ENCODE data around the gene MC1R.
A peak's percentile ranks its signal among the peaks of the same experiment; 100 is the strongest.

MC1R gene

DNA sequence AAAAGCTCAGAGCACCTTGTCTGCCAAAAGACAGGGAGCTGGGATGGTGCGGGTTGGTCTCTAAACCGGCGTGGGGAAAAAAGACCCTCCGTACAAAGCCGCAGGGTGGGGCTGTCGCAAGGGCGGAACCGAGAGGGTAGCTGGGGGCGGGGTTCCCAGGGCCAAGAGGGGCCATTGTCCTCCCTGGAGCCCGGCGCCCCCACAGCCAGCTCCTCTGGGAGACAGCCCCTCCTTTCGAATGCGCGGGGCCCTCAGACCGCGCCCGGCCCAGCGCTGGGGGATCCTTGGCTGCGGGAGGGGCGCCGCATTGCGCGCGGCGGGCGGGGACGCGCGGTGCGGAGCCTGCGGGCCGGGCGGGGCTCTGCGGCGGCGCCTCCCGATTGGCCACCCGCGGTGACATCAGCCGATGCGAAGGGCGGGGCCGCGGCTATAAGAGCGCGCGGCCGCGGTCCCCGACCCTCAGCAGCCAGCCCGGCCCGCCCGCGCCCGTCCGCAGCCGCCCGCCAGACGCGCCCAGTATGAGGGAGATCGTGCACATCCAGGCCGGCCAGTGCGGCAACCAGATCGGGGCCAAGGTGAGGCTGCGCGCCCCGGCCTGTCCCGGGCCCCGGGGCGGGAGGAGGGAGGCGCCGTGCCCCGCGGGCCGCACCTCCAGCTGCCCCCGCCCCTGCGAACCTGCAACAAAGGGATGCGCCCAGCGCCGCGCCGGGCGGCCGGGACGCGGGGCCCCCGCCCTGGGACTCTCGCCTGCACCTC lies 4.4 kb downstream of the MC1R start, which contains the start of gene TUBB3:
TSS of gene TUBB3 (plus strand) at position 459 of the 756 bp plus-strand sequence. CDS start at position 519, 60 bp downstream.
- DNase-seq (ENCODE audit: low read depth) = peak; percentile 79
- TF ChIP-seq, protein P1, sequence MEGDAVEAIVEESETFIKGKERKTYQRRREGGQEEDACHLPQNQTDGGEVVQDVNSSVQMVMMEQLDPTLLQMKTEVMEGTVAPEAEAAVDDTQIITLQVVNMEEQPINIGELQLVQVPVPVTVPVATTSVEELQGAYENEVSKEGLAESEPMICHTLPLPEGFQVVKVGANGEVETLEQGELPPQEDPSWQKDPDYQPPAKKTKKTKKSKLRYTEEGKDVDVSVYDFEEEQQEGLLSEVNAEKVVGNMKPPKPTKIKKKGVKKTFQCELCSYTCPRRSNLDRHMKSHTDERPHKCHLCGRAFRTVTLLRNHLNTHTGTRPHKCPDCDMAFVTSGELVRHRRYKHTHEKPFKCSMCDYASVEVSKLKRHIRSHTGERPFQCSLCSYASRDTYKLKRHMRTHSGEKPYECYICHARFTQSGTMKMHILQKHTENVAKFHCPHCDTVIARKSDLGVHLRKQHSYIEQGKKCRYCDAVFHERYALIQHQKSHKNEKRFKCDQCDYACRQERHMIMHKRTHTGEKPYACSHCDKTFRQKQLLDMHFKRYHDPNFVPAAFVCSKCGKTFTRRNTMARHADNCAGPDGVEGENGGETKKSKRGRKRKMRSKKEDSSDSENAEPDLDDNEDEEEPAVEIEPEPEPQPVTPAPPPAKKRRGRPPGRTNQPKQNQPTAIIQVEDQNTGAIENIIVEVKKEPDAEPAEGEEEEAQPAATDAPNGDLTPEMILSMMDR (conservative IDR thresholded peaks at IDR 0.05; ENCODE audit: low read length) = no peak
- H3K4me3 ChIP-seq (ENCODE audit: low read length) = peak within 1 kb of the TSS; percentile 85

DNA sequence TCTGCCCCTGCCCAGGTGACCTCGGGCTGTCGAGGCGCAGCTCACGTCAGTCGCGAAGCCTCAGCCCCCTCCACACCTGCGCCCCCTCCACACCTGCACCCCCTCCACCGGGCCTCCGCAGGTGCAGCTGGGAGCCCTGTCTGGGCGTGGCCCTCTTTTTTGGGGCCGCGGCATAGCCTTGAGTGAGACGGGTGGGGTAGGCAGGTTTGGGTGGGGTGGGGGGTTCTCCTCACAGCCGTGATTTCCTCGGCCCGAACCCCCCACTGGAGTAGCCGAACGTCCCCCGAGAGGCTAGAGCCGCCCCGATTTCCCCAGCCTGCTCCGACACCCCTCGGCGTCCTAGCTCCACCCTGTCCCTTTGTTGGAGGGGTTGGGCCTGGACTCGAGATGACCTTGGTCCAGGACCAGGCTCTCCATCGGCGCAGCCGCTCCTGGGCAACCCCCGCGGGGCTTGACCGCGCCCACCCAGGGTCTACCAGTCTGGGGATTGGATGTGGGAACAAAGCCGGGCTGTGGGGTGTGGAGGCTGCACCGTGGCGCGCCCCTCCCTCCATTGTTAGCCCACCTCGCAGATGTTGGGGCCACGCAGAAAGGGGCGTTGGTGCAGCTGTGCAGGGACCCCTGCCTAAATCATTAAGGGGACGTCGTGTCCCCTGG lies 5.1 kb downstream of the MC1R start:
- TF ChIP-seq, protein P1 (conservative IDR thresholded peaks at IDR 0.05; ENCODE audit: low read length) = no peak

DNA sequence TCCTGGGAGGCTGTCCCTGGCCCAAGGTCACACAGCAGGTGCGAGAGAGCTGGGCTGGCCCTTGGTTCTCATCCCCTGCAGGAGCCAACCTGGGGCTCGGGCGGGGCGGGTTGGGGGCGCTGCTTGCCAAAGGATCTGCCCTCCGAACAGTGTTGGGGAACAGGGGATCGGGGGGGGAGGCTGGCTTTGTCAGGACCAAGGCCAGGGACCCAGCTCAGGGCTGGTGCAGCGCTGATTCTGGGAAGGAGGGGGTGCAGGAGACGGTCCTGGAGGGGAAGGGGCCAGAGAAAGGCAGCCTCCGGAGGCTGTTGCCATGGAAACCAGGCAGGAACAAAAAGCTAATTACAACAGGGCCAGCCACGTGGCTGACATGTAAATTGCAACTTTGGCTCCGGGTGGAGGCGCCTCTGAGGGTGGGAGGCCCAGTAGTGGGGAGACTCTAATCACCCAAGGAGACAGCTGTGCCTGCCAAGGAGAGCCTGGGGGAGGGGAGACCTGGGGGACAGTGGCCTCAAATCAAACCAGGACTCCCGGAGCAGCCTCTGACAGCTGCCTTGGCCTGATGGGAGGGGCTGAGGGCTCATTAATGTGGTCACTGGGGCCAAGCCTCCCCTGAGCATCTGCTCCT lies 5.7 kb downstream of the MC1R start:
- peak; percentile 43 for DNase-seq (ENCODE audit: low read depth)
- H3K4me3 ChIP-seq (ENCODE audit: low read length) = peak overlapping the region; percentile 73
- TF ChIP-seq, protein P1 (conservative IDR thresholded peaks at IDR 0.05; ENCODE audit: low read length) = no peak; the same call in 1 of the 2 replicates

More for the DNA sequence above, 5.1 kb downstream of the MC1R start:
- H3K4me3 ChIP-seq (ENCODE audit: low read length) = peak overlapping the region; percentile 73
- no peak for DNase-seq (ENCODE audit: low read depth)

DNA sequence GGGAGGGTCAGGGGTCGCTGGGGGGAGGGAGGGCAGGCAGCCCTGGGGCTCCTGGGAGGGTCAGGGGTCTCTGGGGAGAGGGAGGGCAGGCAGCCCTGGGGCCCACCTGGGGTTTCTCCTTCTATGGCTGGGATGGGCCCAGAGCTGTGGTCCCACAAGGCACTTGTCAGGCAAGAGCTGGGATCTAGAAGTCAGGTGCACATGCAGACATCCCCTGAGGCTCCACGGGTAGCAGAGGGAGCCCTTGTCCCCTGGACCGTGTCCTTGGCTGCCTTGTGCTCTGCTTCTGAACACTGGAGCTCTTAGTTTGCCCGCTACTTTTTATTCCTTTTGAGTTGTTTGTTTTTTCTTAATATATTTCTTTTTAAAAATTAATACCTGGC lies 6.3 kb downstream of the MC1R start:
- H3K4me3 ChIP-seq (ENCODE audit: low read length) = peak overlapping the region; percentile 73
- no peak for DNase-seq (ENCODE audit: low read depth)
- TF ChIP-seq, protein P1 (conservative IDR thresholded peaks at IDR 0.05; ENCODE audit: low read length) = no peak

DNA sequence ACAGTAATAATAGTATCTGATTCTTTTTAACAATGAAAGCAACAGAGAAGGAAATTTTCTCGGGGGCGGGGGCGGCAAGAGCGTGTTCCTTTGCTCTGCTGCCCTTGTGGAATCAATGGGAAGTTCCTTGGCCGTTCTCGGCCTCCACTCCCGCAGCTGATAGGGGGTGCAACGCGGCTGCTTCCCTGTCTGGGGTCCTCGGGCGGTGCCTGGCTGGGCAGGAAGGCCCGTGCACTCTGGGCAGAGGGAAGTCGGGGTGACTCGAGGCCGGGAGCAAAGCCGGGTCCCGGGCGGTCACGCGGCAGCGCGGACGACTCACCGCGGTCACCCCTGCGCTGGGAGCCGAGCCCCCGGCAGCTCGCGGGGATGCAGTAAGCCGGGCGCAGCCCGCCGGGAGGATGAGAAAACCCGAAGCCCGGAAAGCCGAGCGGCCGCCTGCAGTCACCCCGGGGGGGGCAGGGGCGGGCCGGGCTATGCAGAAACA lies 7.0 kb downstream of the MC1R start:
- H3K4me3 ChIP-seq (ENCODE audit: low read length) = peak overlapping the region; percentile 57
- DNase-seq (ENCODE audit: low read depth) = no peak
- TF ChIP-seq, protein P1 (conservative IDR thresholded peaks at IDR 0.05; ENCODE audit: low read length) = 0 out of 2 replicates have a peak, but pooled peaks have one; percentile 9

DNA sequence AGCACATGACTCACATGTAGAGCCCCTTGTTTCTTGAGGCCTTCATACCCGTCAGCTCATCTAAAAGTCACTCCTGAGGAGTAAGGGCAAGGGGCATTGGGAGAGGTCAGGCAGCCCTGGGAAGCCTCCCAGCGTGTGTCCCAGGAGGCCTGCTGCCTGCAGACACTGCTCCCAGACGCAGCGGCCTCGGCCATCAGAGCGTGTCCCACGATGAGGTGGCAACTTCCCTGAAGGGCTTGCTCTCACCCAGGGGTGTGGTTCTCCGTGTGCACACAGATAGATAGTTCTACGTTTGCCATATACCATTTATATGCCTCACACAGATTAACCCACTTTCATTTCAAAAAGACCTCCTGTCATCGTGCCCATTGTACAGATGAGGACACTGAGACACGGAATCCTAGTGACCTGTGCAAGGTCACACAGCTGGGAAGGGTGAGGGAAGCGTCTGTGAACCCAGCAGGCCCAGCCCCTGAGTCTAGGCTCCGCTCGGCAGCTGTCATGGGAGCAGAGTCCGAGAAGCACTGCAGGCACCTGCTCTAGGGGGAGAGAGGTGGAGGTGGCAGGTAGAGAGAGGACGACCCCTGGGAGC lies 12.7 kb downstream of the MC1R start:
- no peak for DNase-seq (ENCODE audit: low read depth)
- TF ChIP-seq, protein P1 (conservative IDR thresholded peaks at IDR 0.05; ENCODE audit: low read length) = no peak
- H3K4me3 ChIP-seq (ENCODE audit: low read length) = no peak overlapping the region

Measured in AG10803 (cell line).